Stomach smooth muscle (tissue), 2 donors: Measurements from ENCODE around the gene SERTM1.

Experiments used
- H3K27ac ChIP-seq: one replicate; pipeline ENCODE4 v1.7.0; 2013; ENCODE audit warnings: mild to moderate bottlenecking, low read length, inconsistent platforms
- H3K27me3 ChIP-seq, 2 donors: one replicate each; pipeline ENCODE4 v1.7.0; 2013; ENCODE audit warnings: low read length in 2 of 2; ENCODE audit not compliant: insufficient read depth in 2 of 2, control insufficient read depth in 1 of 2
- H3K36me3 ChIP-seq, 2 donors: one replicate each; pipeline ENCODE4 v1.7.0; 2013; ENCODE audit warnings: low read length in 2 of 2; ENCODE audit not compliant: control insufficient read depth in 2 of 2, insufficient read depth in 2 of 2
- H3K4me1 ChIP-seq: one replicate; pipeline ENCODE4 v1.7.0; 2013; ENCODE audit warnings: low read length; ENCODE audit not compliant: control insufficient read depth, insufficient read depth
- H3K4me3 ChIP-seq, 2 donors: one replicate each; pipeline ENCODE4 v1.7.0; 2013; ENCODE audit warnings: low read length in 2 of 2
- H3K9ac ChIP-seq, 2 donors: one replicate each; pipeline ENCODE4 v1.7.0; 2013; ENCODE audit warnings: low read length in 2 of 2, mild to moderate bottlenecking in 1 of 2
- H3K9me3 ChIP-seq, 2 donors: one replicate each; pipeline ENCODE4 v1.7.0; 2013; ENCODE audit warnings: low read length in 2 of 2; ENCODE audit not compliant: control insufficient read depth in 2 of 2
- donor health status: healthy.
- donor health status: Pancreatic carcinoma.

Gene SERTM1

GRCh38 chr13:36736119-36736726, 62.4 kb downstream of the SERTM1 start:
- Histone ChIP-seq H3K9ac (no peak overlapping the region), H3K9me3 (no peaks in the 10 kb centered on the region), H3K4me3 (no peak overlapping the region), H3K4me1 (no peaks in the 10 kb centered on the region), H3K27me3 (no peaks in the 10 kb centered on the region), H3K27ac (no peak overlapping the region), H3K36me3 (no peaks in the 10 kb centered on the region)

DNA sequence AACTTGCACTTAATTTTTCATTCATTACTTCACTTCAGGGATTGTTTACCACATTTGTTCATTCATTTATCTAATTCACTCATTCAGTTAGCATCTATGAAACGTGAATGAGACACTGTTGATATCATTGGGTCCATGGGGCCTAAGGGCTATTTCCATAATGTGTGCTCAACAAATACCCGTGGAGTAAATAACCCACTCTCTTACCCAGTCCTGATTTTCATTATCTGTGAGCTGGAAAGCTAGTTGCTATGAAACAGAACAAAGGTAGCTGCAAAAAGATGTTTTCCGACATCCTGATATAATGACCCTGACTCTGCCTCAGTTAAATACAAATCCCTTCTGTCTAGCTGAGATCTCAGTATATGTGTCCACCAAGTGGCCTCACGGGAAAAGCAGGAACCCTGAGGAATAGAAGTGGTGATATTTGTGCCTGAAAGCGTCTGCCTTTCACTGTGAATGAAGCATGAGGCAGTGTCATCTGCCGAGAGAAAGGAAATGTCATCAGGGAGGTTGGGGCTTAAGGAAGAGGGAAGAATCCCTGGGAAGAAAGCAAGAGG, 63.8 kb downstream of the SERTM1 start:
- Histone ChIP-seq H3K9ac (no peak overlapping the region), H3K27ac (no peak overlapping the region), H3K9me3 (no peaks in the 10 kb centered on the region), H3K4me1 (no peaks in the 10 kb centered on the region), H3K36me3 (no peaks in the 10 kb centered on the region), H3K4me3 (no peak overlapping the region), H3K27me3 (no peaks in the 10 kb centered on the region)

DNA sequence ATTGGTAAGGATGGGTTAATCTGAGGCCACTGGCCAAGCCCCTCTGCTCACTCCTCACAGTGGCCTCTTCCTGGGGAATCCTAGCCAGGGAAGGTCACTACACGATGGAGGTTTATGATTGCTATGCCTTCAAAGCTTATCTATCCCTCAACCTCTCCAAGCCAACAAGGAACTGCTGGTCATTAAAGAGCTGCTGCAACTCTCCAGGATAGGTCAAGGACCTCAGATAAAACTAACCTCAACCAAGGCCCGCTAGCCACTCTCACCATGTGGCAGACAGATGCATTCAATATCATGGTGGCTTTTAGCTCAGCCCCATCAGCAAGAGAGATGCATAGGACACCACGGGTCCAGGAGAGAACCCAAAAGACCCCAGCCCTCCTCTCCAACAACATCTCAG, 71.6 kb downstream of the SERTM1 start:
- no peak overlapping the region for H3K27ac ChIP-seq
- no peaks in the 10 kb centered on the region for H3K9me3 ChIP-seq
- H3K9ac ChIP-seq, result no peak overlapping the region
- no peak overlapping the region for H3K4me3 ChIP-seq
- no peaks in the 10 kb centered on the region for H3K36me3 ChIP-seq
- H3K4me1 ChIP-seq, result no peaks in the 10 kb centered on the region
- H3K27me3 ChIP-seq, result no peaks in the 10 kb centered on the region

DNA sequence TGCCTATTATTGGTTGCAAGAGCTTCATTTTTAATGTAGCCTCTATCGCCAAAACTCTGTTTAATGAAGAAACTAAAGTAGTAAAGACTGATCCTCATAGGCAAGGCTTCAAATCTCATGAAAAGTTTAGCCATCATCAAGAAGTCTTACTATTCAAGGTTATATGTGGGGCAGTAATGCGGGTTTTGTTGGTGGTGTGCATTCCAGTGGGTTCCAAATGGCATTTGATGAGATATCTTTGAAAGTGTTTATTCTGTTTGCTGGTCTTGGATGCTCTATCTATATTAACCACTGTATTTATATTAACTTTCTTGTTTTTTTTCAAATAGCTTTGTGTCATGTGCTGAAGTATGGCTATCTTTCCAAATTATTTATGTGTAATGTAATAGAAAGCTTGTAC, 72.2 kb downstream of the SERTM1 start:
- H3K4me1 ChIP-seq, result no peaks in the 10 kb centered on the region
- H3K4me3 ChIP-seq, result no peak overlapping the region
- no peaks in the 10 kb centered on the region for H3K36me3 ChIP-seq
- no peaks in the 10 kb centered on the region for H3K9me3 ChIP-seq
- H3K27me3 ChIP-seq, result no peaks in the 10 kb centered on the region
- no peak overlapping the region for H3K9ac ChIP-seq
- no peak overlapping the region for H3K27ac ChIP-seq
